Stimulated activated CD4-positive, alpha-beta T cell treated with anti-CD3 and anti-CD28 coated beads, Interleukin-15, amount 100 ng/mL, for 24 hours (primary cell): ENCODE results near the gene RPGRIP1L.
A peak's percentile ranks its signal among the peaks of the same experiment; 100 is the strongest.

ENCODE experiments used
- DNase-seq: peaks from one replicate; pipeline ENCODE4 v3.0.0-alpha.2; 2020

Gene RPGRIP1L

GRCh38 chr16:53598511-53599275 is 105.0 kb downstream of the RPGRIP1L start:
- no peak for DNase-seq

- no peak for DNase-seq
These were observed 105.9 kb downstream of the RPGRIP1L start for GRCh38 chr16:53597776-53598175.

- DNase-seq: no peak
These were observed 115.5 kb downstream of the RPGRIP1L start for GRCh38 chr16:53588081-53588648.

GRCh38 chr16:53583401-53583800 is 120.3 kb downstream of the RPGRIP1L start:
- no peak for DNase-seq

- DNase-seq: no peak
These were observed 121.9 kb downstream of the RPGRIP1L start for GRCh38 chr16:53581784-53582183.

GRCh38 chr16:53580038-53580802 is 123.4 kb downstream of the RPGRIP1L start:
- DNase-seq: no peak

- DNase-seq: no peak
These were observed 126.8 kb downstream of the RPGRIP1L start for GRCh38 chr16:53576904-53577303.

GRCh38 chr16:53576210-53576609 is 127.4 kb downstream of the RPGRIP1L start:
- DNase-seq: no peak

- DNase-seq: no peak
These were observed 131.9 kb downstream of the RPGRIP1L start for GRCh38 chr16:53571763-53572162.

- DNase-seq: no peak
These were observed 137.0 kb downstream of the RPGRIP1L start for GRCh38 chr16:53566552-53567245.

- no peak for DNase-seq
These were observed 138.3 kb downstream of the RPGRIP1L start for GRCh38 chr16:53565296-53565863.

GRCh38 chr16:53563426-53563825 is 140.2 kb downstream of the RPGRIP1L start:
- no peak for DNase-seq

- DNase-seq: no peak
These were observed 142.4 kb downstream of the RPGRIP1L start for GRCh38 chr16:53561101-53561888.

GRCh38 chr16:53559270-53559951 is 144.2 kb downstream of the RPGRIP1L start:
- no peak for DNase-seq

- DNase-seq: no peak
These were observed 144.9 kb downstream of the RPGRIP1L start for GRCh38 chr16:53558710-53559109.

GRCh38 chr16:53556521-53556920 is 147.1 kb downstream of the RPGRIP1L start:
- no peak for DNase-seq

- DNase-seq: peak; percentile 66
These were observed 153.5 kb downstream of the RPGRIP1L start for GRCh38 chr16:53549970-53550690.
